HG03442 (cell line): Measurements from ENCODE around the gene MPPED1.

Experiments
- ATAC-seq: cut with Tn5 transposase; IDR thresholded peaks from one replicate; pipeline ENCODE4 v1.9.1; 2021; ENCODE audit warnings: mild to moderate bottlenecking, moderate library complexity; ENCODE audit not compliant: unreplicated experiment

MPPED1 gene, protein sequence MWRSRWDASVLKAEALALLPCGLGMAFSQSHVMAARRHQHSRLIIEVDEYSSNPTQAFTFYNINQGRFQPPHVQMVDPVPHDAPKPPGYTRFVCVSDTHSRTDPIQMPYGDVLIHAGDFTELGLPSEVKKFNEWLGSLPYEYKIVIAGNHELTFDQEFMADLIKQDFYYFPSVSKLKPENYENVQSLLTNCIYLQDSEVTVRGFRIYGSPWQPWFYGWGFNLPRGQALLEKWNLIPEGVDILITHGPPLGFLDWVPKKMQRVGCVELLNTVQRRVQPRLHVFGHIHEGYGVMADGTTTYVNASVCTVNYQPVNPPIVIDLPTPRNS

DNA sequence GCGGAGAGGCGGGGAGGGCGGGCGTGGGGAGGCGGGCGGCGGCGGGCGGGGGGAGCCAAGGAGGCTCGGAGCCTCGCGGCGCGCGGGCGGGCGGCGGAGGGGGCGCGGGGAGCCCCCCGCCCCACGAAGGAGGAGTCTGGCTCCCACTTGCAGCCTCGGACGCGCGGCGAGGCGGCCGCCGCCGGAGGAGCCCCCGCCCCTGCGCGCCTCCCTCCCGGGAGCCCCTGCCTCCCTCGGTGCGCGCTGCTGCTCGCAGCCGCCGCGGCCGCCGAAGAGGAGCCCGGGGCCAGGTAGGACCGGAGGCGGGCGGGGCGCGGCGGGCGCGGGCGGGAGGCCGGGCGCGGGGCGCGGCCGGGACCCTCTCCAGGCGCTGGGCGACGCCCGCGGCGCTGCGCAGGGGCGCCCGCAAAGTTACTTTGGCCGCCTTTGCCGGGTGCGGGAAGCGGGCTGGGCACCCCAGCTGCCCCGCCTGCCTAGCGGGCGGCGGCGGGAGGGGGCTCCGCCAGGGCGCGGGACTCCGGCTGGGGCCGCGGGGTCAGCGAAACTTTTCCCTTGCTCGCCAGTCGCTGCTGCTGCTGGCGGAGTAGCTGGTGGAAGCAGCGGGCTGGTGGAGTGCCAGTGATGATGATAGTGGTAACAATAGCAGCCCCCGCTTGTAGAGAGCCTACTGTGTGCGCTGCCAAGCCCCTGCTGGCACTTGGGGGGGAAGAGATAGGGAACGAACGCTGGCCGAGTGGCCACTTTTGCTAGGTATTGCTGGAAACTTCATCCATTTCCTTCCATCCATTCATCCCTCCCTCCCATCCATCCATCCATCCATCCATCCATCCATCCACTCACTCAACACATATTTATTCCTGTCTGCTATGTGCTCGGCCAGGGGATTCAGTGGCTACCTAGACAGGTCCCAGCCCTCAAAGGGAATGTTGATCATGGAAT, at the start of gene MPPED1:
TSS of gene MPPED1 (plus strand) at position 146 of the 939 bp plus-strand sequence. CDS start 12,972 bp downstream, outside the sequence.
- ATAC-seq: no peak

DNA sequence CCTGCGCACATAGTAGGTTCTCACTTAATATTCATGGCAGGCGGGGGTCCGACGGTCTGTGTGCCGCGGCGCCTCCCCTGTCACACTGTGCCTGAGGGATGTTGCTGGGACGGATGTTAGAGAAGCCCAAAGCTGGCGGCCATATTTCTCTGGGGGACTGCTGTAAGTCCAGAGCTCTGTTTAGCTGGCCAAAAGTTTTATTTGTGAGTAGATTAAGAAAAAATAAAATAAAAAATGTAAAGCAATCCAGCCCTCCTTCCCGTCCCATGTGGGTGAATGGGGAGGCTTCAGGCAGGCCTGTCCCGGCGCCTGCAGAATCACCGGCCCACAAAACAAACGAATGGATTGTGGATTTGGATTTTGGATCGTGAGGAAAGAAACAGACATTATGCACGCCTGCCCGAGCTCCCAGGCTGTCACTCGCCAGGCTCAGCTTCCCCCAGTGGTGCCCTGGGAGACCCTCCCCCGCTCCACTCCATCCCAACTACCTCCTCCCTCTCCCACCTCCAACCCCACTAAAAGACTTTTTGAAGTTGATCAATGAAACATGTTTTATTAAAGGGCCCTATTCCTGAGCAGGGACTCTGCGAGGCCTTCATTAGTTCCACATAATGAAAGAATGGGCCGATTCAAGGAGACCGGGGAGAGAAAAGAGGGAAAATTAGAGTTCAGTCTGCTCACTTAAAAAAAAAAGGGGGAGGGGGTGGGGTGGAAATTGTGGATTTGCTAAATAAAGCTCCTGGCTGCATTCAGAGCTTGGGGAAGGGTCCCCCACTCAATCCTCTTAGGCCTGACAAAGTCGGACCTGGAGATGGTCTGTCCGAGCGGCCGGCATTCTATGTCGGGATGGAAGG, 48.3 kb upstream of the MPPED1 start:
- ATAC-seq: no peak

DNA sequence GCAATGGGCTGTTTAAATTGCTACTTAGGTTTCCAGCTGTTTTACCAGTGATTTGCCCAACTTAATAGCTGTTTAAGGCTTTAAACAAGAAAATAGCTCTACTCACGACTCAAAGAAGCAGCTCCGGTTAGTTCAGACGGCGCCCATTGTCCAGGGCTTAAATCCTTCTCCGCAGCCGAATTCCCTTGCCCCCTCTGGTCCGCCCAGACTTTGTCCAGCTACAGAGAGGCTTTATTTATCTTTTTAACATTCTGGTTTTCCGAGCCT, 47.7 kb upstream of the MPPED1 start:
- ATAC-seq: no peak

DNA sequence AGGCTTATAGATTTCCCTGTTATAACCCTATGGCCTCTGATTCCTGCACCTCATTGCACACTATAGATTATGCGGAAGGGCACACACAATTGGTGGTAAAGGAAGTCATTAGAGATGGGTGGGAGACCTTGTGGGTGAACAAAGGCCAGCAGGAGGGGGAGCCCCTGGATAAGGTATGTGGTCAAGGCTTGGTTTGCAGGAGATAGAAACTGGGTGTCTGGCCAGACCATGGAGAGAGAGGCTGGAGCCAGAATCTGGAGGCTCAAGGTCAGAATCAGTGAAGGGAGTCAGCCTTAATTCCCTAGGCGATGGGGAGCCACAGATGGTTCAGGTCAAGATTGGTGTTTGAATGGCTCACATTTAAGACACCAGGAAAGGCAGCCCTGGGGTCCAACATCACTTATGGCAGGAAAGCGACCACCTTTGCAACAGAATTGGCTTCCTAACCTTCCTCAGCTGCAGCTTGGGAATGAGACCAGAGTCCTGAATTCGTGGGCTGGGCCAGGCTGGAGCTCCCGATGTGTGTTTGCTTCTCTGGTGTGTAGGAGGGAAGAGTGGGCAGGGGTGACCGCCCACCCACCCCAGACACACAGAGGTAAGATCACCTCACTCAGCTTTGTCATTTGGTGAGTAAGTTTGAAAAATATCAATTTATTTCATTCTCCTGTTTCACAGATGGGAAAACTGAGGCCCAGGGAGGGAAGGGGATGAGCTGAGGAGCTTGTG, 45.9 kb upstream of the MPPED1 start:
- no peak for ATAC-seq

DNA sequence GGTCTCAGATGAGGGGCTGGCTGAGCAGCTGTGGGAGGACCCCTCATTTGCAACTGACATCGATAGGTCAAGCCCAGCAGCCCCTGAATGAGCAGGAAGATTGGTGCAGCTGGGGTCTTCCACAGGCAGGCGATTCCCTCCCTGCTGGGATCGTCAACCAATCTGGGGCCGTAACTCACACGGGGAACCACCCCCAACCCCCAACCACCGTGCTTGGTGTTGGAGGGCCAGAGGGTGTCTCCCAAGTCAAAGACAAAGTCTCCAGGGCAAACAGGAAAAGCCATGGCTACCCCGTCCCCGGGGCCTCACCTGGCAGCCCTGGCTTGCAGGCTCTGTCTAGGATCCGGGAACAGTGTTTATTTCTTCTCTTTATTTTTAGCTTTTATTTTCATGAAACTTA, 41.8 kb upstream of the MPPED1 start:
- no peak for ATAC-seq

DNA sequence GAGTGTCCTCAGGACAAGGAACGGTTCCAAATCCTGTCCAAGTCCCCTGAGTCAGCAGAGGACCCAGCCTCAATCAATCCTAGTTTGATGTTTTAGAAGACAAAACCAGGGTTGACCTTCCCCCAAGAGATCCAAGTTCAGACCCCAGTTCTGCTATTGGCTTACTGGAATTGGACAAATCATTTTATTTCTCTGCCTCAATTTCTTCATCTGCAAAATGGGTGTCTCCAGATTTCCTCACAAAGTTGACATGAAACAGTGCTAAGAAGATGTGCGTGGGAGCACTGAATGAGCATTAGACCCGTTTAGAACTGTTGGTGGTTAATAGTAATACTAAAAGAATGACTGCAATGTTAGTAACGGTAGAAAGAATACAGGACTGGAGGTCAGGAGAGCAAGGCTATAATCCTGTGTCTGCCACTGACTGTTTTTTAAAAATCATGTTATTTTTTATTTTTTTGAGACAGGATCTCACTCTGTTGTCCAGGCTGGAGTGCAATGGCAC, 35.8 kb upstream of the MPPED1 start:
- no peak for ATAC-seq

DNA sequence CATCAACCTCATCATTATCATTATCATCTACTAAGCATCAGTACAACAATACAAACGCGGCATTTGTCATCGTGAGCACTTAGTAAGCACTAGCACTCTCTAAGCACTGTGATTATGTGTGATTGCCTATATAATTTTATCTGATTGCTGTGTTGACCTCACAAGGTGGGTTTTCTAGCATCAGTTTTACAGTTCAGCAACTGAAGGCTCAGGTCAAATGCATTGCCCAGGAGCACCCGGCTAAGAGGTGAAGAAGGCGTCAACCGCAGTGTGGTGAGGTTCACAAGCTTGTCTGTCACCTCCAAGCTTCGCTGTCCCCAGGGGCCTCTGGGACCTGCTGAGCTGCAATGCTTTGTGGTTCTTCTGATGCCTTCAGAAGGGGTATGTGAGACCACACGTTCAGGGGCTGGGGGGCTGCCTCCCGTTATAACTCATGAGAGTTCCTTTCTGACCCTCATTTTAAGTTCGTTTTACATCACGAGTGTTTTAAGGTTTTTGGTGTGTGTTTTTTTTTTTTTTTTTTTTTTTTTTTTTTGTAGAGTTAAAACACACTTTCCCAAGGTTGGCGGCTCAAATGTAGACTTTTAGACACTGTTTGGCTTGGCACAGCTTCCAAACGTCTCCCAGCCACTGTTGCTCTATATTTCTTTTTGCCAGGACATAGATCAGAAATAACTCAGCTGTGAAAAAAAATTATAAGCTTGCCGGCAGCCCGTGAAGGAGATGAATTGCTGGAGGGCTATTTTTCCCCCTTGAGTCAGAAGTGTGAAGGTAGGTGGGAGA, 34.9 kb upstream of the MPPED1 start:
- no peak for ATAC-seq

DNA sequence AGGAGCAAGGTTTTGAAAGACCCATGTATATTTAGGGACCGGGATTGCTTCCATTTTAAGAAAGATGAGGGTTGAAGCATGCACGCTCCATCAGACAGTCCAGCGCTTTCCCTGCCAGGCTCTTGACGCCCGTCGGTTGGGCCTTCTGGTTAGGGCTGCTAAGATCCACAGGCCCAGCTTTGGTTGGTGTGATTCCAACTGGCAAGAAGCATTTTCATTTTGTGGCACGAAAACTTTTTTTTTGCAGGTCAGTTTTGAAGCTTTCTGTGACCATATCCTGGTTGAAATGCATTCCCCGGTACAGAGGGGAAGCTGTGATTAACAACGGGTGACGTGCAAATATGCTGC, 34.3 kb upstream of the MPPED1 start:
- no peak for ATAC-seq

DNA sequence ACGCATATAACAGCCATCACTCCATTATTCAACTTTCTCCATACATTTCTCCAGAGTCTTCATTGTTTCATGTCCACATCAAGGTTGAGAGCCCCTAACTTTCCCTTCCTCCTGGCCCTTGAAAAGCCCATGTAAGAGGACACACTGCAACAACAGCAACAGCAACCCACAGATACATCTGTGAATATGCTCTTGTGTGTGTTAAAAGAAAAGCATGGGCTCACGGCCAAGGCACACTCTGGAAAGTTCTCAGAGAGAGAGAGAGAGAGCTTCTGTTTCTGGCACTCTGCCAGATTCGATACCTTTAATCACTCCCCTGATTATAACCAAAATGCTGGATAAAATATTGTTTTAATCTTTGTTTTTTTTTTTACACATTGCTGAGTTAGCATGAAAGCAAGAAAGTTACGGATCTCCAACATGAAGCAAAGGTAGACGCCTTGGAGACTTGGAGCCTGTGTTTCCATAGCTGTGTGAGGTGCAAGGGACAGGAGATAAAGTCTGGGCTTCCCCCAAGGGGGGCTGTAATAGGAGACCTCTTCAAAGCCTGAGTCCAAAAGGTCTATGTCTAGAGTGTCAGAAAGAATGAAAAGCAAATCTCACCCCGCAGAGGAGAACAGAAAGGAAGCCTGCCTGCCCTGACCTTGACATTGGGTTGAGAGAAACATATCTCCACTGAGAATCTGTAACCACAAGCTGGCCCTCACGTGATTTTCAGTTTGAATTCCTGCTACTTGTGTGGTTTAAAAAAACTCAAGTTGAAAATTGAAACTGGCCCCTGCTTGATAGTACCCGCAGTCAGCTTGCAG, 33.7 kb upstream of the MPPED1 start:
- no peak for ATAC-seq

DNA sequence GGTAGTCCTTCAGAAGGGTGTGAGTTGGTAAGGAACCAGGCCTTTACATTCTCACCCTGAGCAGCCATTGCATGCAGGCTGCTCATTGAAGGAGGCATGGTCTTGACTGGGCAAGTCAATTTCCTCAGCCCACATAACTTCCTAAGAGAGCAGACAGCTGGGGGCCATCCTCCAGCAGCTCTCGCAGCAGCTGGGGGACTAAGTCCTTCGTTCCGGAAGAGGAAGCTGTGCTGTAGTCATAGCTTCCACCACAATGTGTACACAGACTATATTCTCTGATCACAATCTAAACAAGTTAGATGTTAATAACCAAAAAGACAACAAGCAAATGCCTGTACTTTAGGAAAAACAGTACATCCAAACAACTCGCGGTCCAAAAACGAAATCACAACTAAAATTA, 30.1 kb upstream of the MPPED1 start:
- no peak for ATAC-seq

DNA sequence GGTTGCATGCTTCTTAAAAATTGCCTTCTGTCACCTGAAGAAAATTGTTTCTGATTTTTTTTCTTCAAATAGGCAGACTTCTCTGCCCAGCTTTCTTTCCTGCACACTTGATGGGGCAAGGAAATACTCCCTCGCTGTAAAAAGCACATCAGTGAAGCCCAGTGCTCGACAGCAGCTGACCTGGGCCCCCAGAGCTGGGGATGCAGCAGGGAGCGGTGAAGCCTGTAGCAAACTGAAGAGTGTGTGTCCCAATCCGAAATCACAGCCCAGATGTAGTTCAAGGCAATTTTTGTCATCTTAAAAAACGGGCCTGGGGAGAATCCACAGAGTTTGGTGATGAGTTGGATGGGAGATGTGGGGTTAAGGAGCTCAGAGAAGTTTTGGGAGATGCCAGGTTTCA, 27.0 kb upstream of the MPPED1 start:
- no peak for ATAC-seq

DNA sequence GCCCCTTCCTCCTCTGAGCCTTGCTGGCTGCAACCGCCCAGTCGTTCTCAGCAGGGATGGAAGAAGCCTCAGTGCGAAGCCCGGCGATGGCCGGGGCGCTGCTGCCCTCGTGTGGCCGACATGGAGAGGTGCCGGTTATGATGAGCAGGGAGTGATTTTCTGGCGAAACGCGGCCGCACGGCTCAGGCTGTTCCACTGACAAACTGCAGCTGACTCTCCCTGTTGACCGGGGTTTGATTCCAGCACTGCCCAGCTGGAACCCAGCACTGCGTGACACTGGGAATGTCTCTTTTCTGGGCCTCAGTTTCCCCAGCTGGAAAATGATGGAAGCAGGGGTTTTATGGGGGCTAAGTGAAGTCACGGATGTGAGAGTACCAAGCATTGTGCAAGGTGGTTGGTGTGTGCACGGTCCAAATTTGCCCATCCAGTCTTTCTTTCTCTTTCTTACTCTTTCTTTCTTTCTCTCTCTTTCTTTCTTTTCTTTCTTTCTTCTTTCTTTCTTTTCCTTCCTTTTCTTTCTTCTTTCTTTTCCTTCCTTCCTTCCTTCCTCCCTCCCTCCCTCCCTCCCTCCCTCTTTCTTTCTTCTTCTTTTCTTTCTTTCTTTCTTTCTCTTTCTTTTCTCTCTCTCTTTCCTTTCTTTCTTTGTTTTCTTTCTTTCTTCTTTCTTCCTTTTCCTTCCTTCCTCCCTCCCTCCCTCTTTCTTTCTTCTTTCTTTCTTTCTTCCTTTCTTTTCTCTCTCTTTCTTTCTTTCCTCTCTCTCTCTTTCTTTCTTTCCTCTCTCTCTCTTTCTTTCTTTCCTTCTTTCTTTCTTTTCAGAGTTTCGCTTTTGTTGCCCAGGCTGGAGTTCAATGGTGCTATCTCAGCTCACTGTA, 25.8 kb upstream of the MPPED1 start:
- no peak for ATAC-seq

DNA sequence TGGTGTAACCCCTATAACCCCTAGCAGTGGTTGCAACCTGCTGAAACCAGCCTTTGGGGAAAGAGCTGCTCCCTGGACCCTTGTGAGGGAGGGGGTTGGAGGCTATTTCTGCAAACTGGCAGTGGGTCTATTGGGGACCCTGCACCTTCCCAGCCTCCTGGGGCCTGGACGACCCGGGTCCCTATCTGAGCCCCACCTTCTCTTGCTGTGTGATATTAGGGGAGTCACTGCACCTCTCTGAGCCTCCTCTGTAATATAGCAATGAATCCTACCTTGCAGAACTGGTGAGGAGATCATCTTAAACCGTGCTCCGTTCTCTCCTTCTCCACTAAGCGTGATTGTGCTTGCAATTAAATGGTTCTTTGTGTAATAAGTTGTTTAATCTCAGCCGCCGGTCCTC, 24.0 kb upstream of the MPPED1 start:
- ATAC-seq: no peak

DNA sequence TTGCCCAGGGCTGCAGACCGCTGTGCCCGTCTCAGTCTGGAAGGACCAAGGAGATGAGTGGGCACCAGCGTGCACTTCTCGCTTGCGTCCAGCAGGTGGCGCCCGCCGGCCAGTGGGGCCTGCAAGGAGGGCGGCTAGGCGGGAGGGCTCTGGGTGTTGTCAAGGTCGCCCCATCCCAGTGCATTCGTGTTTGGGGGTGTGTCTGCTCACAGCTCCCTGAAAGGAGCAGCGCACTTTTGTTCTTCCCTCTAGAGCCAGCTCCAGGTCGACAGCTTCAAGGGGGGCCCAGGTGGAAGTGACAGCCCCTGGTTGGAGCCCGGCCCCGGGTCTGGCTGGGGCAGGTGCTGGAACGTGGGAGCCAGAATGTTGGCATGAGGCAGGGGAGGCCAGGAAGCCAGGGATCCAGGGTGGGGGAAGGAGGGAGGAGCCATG, 23.4 kb upstream of the MPPED1 start:
- no peak for ATAC-seq

DNA sequence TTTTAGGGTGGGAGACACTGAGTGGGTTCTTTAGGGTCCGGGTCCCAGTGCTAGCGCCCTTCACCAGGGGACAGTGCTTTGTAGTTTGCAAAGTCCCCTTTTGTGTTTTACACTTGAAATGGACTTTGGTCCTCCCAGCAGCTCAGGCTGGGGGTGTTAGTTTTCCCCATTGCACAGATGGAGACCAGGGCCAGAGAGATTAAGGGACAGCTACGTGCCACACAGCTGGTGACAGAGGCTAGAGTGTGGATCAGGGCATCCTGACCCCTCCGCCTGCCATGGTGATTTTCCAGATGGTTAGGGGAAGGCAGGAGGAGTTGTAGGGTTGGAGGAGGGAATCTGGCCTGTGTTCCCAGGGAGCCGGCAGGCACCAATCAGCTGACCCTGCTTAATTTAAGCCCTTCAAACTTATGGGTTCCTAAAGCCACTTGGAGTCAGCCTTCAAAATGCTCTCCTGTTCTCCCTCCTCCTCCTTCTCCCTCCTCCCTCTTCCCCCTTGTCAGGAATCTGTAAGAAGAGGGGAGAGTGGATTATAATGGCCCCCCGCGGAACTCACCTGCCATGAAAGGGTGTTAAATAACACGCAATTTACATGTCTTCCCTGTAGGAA, 22.5 kb upstream of the MPPED1 start:
- ATAC-seq: no peak

DNA sequence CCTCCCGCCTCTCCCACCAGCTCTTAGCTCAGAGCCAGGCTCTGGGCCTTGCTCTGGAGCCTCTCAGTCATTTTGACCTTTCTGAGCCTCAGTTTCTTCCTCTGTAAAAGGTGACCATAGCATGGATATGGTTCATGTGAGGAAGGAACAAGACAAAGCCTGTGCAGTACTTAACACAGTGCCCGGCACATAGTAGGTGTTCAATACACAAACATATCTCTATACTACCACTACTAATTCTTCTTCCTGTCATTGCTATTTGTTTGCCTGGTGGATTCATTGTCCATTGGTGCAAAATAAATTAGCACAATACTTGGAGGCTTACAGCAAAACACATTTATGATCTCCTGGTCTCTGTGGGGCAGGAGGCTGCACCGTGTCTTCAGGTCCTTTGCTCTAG, 21.6 kb upstream of the MPPED1 start:
- ATAC-seq: no peak

DNA sequence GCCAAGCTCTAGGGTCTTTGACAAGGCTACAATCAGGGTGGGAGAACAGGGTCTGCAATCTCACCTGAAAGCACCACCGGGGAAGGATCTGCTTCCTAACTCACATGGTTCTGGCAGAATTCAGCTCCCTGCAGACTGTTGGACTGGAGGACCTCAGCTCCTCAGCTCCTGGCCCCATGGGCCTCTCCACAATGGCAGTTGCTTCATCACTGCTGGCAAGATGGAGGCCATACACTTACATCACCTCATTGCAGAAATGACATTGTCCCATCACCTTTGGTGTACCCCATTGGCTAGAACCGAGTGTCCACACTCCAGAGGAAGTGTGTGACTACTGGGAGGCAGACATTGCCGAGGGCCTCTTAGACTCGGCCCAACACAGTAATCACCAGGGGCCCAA, 20.9 kb upstream of the MPPED1 start:
- ATAC-seq: no peak

DNA sequence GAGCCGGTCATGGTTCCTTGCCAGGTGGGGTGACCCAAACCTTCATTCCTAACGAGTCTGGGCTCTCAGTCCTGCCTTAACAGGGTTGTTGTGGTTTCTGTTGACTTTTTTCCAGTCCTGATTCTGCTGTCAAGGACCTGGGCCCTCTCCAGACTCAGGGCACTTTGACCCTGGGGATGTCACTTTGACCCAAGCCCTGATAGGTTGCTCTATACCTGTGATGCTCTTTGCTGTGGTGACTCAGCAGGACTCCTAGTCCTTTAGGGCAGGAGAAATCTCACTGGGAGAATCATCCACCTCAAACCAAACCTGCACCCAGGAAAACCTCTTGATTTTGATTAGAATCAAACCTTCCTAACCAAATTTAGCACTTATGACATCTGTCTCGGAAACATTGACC, 20.5 kb upstream of the MPPED1 start:
- no peak for ATAC-seq
